NCI-H345 treated with DMSO at 0.1 percent for 48 hours (cell line): ENCODE data around the gene AQP12B.

ENCODE experiments used
- DNase-seq: peaks from one replicate; lab custom pipeline; 2025; ENCODE audit not compliant: unreplicated experiment; lab: John Stamatoyannopoulos, UW

Gene AQP12B

DNA sequence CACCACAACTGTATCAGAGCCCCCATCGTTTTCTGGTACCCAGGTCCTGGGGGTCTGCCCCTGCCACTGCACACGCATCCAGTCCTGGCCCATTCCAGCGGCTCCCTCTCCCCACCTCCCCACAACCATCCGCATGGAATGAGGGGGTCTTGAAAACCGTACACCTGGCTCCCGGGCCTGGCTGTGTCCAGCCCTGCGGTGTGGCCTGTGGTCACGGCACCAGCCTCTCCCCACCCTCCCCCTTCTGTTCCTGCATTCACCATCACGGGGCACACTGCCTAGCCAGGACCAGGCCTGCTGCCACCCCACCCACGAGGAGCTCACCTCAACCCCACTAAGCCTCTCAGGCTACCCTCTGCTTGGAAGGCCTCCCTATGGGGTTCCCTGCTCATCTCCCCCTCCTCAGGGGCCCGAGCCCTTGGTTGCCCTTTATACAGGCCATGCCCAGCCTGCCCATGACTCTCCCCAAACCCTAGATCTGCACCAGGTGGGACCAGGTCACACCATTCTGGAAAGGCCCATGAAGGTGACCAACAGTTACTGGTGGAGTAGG, 46.0 kb downstream of the AQP12B start:
- DNase-seq, result no peak

DNA sequence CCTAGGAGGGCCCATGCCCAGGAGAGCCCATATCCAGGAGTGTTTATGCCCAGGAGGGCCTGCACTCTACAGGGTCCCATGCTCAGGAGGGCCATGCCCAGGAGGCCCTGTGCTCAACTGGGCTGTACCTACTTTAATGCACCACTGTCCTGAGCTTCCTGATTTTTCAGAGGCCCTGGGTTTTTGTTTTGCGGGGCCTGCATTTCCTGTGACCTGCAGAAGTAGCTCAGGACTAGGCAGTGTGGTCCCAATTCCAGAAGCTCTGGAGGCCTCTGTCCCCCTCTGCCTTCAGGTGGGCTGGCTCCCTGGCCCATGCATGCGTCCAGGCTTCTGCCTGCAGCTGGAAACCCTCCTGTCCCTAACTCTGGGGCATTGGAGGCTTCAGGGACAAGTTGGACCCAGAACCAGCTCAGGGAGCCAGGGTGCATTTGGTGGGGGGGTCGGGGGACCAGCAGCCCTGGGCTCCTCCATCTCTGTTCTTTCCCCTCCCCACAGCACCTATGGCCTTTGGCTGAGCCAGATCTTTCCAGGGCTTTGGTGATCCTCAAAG, 46.6 kb downstream of the AQP12B start:
- no peak for DNase-seq

- no peak for DNase-seq
Observed at GRCh38 chr2:240635121-240635997, 47.3 kb downstream of the AQP12B start.

DNA sequence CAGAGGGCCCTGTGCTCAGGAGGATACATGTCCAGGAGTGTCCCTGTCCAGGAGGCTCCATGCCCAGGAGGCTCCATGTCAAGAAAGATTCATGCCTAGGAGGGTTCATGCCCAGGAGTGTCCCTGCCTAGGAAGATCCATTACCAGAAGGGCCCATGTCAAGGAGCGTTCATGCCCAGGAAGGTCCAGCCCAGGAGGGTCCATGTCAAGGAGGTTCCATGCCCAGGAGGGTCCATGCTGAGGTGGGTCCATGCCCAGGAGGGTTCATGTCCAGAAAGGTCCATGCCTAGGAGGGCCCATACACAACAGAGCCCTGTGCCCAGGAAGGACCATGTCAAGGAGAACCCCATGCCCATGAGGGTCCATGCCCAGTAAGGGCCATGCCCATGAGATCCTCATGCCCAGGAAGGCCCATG, 50.4 kb downstream of the AQP12B start:
- DNase-seq, result no peak

DNA sequence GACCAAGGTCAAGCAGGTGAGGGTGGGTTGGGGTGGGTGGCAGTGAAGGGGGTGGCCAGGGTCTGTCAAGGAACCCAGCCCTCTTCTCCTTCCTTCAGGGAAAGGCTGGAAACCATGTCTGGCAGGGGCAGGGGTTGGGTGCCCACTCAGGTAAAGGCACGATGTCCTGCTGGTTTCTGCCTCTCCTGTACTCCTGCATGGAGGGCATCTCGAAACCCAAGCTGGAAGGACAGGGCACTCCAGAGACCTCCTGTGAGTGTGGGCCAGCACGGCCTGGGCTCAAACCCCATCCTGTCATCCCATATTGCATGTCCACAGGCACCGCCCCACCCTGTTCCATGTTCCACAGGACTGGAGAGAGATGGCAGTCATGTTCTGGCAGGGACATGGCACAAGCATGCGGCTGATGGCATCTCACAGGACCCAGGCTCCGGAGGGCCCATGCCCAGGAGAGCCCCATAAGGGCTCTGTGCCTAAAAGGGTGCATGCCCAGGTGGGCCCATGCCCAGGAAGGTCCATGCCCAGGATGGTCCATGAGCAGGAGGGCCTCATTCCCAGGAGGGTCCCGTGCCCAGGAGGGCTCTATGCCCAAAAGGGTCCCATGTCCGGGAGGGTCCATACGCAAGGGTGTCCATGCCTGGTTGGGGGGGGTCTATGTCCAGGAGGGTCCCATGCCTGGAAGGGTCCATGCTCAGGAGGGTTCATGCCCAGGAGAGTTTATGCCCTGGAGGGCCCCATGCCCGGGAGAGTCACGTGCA, 51.0 kb downstream of the AQP12B start:
- no peak for DNase-seq

DNA sequence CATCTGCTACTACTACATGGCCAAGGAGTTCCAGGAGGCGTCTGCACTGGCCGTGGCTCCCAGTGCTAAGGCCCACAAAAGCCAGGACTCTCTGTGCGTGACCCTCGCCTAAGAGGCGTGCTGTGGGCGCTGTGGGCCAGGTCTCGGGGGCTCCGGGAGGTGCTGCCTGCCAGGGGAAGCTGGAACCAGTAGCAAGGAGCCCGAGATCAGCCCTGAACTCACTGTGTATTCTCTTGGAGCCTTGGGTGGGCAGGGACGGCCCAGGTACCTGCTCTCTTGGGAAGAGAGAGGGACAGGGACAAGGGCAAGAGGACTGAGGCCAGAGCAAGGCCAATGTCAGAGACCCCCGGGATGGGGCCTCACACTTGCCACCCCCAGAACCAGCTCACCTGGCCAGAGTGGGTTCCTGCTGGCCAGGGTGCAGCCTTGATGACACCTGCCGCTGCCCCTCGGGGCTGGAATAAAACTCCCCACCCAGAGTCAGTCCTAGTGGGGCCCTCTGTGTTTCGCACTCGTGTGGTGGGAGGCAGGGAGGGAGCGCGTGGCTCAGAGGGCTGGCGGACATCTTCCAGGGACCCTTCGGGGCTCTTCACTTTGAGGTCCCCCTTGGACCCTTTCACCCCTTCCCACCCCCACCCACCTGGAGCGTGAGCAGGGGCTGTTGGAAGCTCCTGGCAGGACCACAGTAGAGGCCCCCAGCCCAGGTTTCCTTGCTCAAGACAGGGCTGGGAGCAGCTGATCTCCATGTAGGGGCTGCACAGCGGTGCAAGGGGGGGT, 51.7 kb downstream of the AQP12B start:
- no peak for DNase-seq

- DNase-seq, result no peak
Observed at GRCh38 chr2:240629968-240630770, 52.5 kb downstream of the AQP12B start.

GRCh38 chr2:240629619-240629967, 53.1 kb downstream of the AQP12B start:
- no peak for DNase-seq

DNA sequence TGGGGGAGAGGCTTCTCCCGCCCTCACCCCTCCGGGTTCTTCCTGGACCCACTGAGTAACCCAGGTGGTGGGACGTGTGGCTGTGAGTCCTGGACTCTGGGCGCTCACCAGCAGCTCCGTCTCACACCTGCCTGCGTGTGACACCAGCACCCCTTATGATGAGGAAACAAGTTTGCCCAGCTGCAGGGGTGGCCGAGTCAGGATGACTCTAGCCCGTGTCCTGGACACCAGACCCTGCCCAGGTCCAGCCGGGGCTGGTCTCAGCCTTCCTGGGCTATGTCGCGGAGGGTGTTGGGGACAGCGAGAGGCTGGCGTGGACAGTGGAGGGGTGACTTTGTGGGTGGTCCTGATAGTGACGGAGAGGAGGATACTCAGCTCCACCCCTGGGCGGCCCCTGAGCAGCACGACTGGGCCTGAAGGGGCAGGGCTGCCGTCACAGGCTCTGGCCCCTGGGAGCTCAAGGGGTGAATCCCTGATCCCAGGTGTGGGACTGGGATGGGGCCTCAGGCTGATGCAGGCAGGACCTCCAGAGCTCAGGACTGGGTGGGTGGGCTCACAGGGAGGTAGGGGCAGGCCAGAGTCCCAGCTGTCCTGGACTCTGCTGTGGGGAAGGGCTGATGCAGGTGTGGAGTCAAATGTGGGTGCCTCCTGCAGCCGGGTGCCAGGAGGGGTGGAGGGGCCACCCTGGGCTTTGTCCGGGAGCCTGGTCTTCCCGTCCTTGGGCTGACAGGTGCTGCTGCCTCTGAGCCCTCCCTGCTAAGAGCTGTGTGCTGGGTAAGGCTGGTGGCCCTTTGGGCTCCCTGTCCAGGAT, 53.7 kb downstream of the AQP12B start:
- DNase-seq, result no peak

DNA sequence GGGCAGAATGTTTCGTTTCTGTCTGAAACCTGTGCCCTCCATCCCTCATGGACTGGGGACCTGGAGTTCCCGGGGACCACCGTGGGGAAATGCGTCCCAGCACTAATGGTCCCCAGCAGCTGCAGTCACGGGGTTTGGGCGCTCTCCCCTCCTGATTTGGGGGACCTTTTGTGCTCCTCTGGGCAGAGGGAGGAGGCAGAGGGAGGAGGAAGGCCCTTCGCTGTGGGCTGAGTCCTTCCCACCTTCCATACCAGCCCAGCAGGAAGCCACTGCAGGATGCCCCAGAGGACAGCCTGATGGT, 54.2 kb downstream of the AQP12B start:
- DNase-seq, result no peak

DNA sequence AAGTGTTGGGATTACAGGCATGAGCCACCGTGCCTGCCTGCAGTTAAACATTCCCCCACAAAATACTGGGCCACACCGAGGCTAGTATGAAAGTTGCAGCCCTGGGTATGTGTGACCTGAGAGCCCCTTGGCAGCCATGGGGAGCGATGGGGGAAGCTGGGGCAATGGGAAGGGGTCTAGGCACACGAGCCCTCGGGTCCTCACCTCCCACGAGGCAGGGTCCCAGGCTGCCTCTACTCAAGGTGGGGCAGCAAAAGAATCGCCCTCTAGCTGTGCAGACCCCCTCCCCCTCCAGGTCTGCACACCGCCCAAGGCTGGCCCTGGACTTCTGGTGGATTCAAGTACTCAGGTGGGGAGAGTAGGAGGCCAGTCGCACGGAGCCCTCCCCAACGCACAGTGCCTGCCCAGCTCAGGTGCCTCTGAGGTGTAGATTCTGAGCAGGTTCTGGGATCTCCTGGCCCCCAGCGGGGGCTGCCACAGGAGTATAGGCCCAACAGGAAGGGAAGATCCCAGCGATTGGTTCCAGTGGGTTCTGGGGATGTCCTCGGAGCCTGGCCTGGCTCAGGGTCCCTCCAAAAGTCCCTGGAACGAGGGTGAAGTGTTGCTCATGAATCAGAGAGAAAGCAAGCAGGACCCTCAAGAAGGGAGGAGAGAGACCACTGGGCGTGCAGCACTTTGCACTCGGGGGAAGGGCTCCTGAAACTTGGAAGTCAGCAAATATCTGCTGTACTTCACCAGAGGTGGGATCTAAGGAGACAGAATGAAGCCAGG, 54.8 kb downstream of the AQP12B start:
- DNase-seq, result no peak

GRCh38 chr2:240626531-240627300, 56.0 kb downstream of the AQP12B start:
- no peak for DNase-seq
